Fibroblast of lung (primary cell): Measurements from ENCODE around the gene OTOS.

ENCODE experiments used
- CTCF ChIP-seq, 2 donors: IDR thresholded peaks in 1 of 2; conservative IDR thresholded peaks in 1 of 2; 1 replicate in 1 of 2; 2 replicates in 1 of 2; pipeline ENCODE4 v1.5.1; 2011 to 2012; ENCODE audit warnings: low read length in 2 of 2, control low read depth in 1 of 2, inconsistent platforms in 1 of 2, low read depth in 1 of 2, mild to moderate bottlenecking in 1 of 2
- EZH2 ChIP-seq: IDR thresholded peaks from 2 replicates; pipeline ENCODE4 v1.5.1; 2012; ENCODE audit warnings: low read length, control low read depth, mild to moderate bottlenecking; ENCODE audit errors: missing control alignments

- TF ChIP-seq CTCF (conservative IDR thresholded peaks at IDR 0.05 in 1 of 2, IDR thresholded peaks at IDR 0.05 in 1 of 2; ENCODE audit: low read depth in 1 of 2, low read length in 2 of 2) (no peak), EZH2 (no peak)
Observed at GRCh38 chr2:240182476-240182875, 42.0 kb upstream of the OTOS start.
